HepG2 (cell line): ENCODE results near the gene RABEP2. TPM values are rescaled to one million over a fixed set of nuclear protein-coding genes. Genes with fewer than 3 reads are reported as not detected.

Experiments used
- TRIM24 ChIP-seq: sonication (generic); formaldehyde crosslinking; IDR thresholded peaks from 2 replicates; pipeline ENCODE4 v1.8.0; 2022; ENCODE audit warnings: mild to moderate bottlenecking, missing genetic modification reagents
- ZHX2 ChIP-seq, 2 experiments: sonication (generic) in 1 of 2; formaldehyde crosslinking in 1 of 2; IDR thresholded peaks; 2 replicates each; pipeline versions ENCODE4 v1.6.1 to v1.9.0; 2014 to 2022; ENCODE audit warnings: antibody characterized with exemption in 1 of 2, borderline replicate concordance in 1 of 2, inconsistent platforms in 1 of 2, low read depth in 1 of 2, missing genetic modification reagents in 1 of 2
- ZNF570 ChIP-seq: sonication (generic); formaldehyde crosslinking; IDR thresholded peaks from 2 replicates; pipeline ENCODE4 v1.4.0; 2020; ENCODE audit warnings: mild to moderate bottlenecking, missing genetic modification reagents, borderline replicate concordance
- ZNF772 ChIP-seq: sonication (generic); formaldehyde crosslinking; IDR thresholded peaks from 2 replicates; pipeline ENCODE4 v1.5.0; 2020; ENCODE audit warnings: mild to moderate bottlenecking, missing genetic modification reagents
- polyA plus RNA-seq, 8 experiments: library from polyadenylated mRNA; depleted of rRNA in 3 of 8; stranded (reverse) in 7 of 8; unstranded in 1 of 8; fragments of >200 nt; fragmentation: Illumina TruSeq in 4 of 8; extraction: Trizol in 4 of 8; gene quantifications; 2 replicates each; pipeline versions ENCODE4 v1.2.1 to v1.2.3, GENCODE V29; 2011 to 2016; ENCODE audit warnings: low read depth in 4 of 8, missing spikeins in 1 of 8, mixed read lengths in 1 of 8; ENCODE audit not compliant: insufficient read depth in 1 of 8
- total RNA-seq, 5 experiments: library from RNA; depleted of rRNA; stranded (reverse); fragments of >200 nt; fragmentation: Illumina TruSeq; extraction: Trizol; gene quantifications; 2 replicates each; pipeline ENCODE4 v1.2.3, GENCODE V29; 2016; ENCODE audit warnings: low read depth in 1 of 5
- TF ChIP-seq, protein P1 (sequence below): sonication (generic); formaldehyde crosslinking; IDR thresholded peaks from 2 replicates; pipeline ENCODE4 v1.4.0; 2020; ENCODE audit warnings: mild to moderate bottlenecking, missing genetic modification reagents
- TF ChIP-seq, protein P2 (sequence below): sonication (generic); formaldehyde crosslinking; IDR thresholded peaks from 2 replicates; pipeline ENCODE4 v1.4.0; 2020; ENCODE audit warnings: mild to moderate bottlenecking, missing genetic modification reagents, borderline replicate concordance

Gene RABEP2
- total and polyA plus RNA-seq, 2 of the 13 experiments (the other 11 are each of a cell fraction or from before 2014, with no cell fraction given), result 10.8 to 18.4 TPM

GRCh38 chr16:28935924-28936783 is 11.1 kb upstream of the RABEP2 start (continued):
- TF ChIP-seq, protein P1, sequence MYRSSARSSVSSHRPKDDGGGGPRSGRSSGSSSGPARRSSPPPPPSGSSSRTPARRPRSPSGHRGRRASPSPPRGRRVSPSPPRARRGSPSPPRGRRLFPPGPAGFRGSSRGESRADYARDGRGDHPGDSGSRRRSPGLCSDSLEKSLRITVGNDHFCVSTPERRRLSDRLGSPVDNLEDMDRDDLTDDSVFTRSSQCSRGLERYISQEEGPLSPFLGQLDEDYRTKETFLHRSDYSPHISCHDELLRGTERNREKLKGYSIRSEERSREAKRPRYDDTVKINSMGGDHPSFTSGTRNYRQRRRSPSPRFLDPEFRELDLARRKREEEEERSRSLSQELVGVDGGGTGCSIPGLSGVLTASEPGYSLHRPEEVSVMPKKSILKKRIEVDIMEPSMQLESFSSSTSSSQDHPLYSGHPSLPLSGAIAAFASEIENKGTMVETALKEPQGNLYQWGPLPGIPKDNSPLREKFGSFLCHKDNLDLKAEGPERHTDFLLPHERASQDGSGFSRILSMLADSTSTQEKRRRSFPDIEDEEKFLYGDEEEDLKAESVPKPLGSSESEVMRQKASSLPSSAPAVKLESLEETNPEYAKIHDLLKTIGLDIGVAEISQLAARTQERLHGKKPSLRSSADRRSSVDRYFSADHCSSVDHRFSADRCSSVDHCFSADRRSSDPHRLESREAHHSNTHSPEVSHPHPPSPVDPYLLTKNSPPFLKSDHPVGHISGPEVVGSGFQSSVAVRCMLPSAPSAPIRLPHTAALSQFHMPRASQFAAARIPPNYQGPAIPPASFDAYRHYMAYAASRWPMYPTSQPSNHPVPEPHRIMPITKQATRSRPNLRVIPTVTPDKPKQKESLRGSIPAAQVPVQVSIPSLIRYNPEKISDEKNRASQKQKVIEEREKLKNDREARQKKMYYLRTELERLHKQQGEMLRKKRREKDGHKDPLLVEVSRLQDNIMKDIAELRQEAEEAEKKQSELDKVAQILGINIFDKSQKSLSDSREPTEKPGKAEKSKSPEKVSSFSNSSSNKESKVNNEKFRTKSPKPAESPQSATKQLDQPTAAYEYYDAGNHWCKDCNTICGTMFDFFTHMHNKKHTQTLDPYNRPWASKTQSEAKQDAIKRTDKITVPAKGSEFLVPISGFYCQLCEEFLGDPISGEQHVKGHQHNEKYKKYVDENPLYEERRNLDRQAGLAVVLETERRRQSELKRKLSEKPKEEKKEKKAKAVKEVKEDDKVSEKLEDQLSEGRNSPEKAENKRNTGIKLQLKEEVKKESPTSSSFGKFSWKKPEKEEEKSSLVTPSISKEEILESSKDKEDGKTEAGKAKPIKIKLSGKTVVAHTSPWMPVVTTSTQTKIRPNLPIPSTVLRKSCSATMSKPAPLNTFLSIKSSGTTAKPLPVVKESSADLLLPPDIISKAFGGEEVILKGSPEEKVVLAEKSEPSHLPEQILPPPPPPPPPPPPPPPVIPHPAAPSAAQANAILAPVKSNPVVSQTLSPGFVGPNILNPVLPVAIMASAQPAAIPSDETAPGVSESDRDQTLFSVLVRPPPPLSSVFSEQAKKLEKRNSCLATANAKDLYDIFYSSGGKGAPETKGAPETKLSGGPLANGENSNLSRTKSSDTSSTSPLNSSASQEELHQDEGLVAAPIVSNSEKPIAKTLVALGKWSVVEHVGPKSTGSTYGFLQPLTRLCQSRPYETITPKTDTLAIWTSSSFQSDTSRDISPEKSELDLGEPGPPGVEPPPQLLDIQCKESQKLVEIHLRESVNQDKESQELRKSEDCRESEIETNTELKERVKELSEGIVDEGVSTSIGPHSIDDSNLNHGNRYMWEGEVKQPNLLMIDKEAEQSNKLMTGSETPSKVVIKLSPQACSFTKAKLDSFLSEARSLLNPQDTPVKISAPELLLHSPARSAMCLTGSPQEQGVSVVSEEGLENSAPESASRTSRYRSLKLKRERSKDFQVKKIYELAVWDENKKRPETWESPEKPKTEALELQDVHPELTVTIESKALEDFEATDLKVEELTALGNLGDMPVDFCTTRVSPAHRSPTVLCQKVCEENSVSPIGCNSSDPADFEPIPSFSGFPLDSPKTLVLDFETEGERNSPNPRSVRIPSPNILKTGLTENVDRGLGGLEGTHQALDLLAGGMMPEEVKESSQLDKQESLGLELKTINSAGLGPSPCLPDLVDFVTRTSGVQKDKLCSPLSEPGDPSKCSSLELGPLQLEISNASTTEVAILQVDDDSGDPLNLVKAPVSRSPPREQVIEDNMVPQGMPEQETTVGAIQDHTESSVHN (CRISPR knock-in tag), result no peak
- no peak for TF ChIP-seq ZHX2 (IDR thresholded peaks at IDR 0.05; ENCODE audit: low read depth)
- TF ChIP-seq ZHX2 (CRISPR knock-in tag; IDR thresholded peaks at IDR 0.05; ENCODE audit: borderline replicate concordance), result no peak
- TF ChIP-seq ZNF570 (CRISPR knock-in tag), result no peak
- no peak for TF ChIP-seq TRIM24 (CRISPR knock-in tag)
- TF ChIP-seq, protein P2, sequence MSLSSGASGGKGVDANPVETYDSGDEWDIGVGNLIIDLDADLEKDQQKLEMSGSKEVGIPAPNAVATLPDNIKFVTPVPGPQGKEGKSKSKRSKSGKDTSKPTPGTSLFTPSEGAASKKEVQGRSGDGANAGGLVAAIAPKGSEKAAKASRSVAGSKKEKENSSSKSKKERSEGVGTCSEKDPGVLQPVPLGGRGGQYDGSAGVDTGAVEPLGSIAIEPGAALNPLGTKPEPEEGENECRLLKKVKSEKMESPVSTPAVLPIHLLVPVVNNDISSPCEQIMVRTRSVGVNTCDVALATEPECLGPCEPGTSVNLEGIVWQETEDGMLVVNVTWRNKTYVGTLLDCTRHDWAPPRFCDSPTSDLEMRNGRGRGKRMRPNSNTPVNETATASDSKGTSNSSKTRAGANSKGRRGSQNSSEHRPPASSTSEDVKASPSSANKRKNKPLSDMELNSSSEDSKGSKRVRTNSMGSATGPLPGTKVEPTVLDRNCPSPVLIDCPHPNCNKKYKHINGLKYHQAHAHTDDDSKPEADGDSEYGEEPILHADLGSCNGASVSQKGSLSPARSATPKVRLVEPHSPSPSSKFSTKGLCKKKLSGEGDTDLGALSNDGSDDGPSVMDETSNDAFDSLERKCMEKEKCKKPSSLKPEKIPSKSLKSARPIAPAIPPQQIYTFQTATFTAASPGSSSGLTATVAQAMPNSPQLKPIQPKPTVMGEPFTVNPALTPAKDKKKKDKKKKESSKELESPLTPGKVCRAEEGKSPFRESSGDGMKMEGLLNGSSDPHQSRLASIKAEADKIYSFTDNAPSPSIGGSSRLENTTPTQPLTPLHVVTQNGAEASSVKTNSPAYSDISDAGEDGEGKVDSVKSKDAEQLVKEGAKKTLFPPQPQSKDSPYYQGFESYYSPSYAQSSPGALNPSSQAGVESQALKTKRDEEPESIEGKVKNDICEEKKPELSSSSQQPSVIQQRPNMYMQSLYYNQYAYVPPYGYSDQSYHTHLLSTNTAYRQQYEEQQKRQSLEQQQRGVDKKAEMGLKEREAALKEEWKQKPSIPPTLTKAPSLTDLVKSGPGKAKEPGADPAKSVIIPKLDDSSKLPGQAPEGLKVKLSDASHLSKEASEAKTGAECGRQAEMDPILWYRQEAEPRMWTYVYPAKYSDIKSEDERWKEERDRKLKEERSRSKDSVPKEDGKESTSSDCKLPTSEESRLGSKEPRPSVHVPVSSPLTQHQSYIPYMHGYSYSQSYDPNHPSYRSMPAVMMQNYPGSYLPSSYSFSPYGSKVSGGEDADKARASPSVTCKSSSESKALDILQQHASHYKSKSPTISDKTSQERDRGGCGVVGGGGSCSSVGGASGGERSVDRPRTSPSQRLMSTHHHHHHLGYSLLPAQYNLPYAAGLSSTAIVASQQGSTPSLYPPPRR, result no peak
- no peak; the same call in 1 of the 2 replicates for TF ChIP-seq ZNF772 (CRISPR knock-in tag)
